Measurements from ENCODE around the gene MYO1D.

MYO1D gene

DNA sequence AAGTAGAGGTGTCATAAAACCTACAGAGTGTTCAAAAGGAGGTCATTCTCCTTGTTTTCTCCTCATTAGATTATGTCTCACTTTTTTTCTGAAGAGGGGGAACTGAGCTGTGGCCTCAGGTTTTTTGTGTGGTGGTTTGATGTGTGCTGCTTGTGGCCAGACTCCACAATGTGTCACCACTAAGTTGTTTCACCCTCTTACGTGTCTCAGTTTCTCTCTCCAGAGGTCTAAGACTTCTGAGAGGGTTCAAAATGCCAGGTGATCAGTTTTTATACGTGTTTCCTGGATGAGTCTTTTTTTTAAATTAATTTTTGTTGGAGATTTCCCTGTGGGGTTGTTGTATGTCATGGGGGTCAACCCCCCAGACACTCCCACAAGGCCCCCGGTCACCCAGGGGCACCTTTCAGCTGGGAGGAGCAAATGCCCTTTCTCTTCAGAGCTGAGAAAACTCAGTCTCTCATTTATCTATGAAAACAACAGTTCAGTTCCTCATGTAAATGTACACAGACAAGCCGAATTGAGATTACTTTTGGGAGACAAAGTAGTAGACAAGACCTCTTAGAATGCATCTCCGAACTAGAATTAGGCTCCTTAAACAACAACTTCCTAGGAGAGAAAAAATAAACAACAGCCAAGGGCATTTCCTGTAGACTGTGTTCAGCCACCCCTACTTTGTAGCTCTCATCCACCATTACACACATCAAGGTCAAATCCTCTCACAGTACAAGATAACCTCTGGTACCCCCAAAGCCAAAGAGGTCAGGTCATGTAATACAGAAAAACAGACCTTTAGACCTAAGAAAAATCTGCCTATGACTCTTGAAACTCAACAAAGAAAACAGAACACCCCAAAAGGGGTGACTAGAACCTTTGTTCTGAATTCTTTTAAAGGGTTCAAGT lies 27.1 kb upstream of the MYO1D start:
- no peak for ATAC-seq
- no peak for TF ChIP-seq CSDC2 (CRISPR knock-in tag; IDR thresholded peaks at IDR 0.05)
- TF ChIP-seq RARB (CRISPR knock-in tag; IDR thresholded peaks at IDR 0.05), result no peak
- no peak for TF ChIP-seq ESRRG (CRISPR knock-in tag; IDR thresholded peaks at IDR 0.05)
- TF ChIP-seq GLIS3 (CRISPR knock-in tag; IDR thresholded peaks at IDR 0.05), result no peak
- TF ChIP-seq ZFP3 (CRISPR knock-in tag; IDR thresholded peaks at IDR 0.05), result no peak
- TF ChIP-seq ISL1 (CRISPR knock-in tag; IDR thresholded peaks at IDR 0.05), result no peak
- TF ChIP-seq PPARA (CRISPR knock-in tag; IDR thresholded peaks at IDR 0.05; ENCODE audit: borderline replicate concordance), result no peak
- TF ChIP-seq SNAI2 (CRISPR knock-in tag; IDR thresholded peaks at IDR 0.05), result no peak
- no peak for TF ChIP-seq CSRNP3 (CRISPR knock-in tag; IDR thresholded peaks at IDR 0.05)
- TF ChIP-seq OSR1 (CRISPR knock-in tag; IDR thresholded peaks at IDR 0.05), result no peak
- TF ChIP-seq TOX (CRISPR knock-in tag; IDR thresholded peaks at IDR 0.05; ENCODE audit: borderline replicate concordance), result no peak
- TF ChIP-seq TSHZ2 (CRISPR knock-in tag; IDR thresholded peaks at IDR 0.05), result no peak
- TF ChIP-seq BACH2 (CRISPR knock-in tag; IDR thresholded peaks at IDR 0.05; ENCODE audit: borderline replicate concordance), result no peak
- TF ChIP-seq ZC3H10 (CRISPR knock-in tag; IDR thresholded peaks at IDR 0.05), result no peak
- TF ChIP-seq CREB5 (CRISPR knock-in tag; IDR thresholded peaks at IDR 0.05; ENCODE audit: low read depth), result no peak

GRCh38 chr17:32901743-32902142 lies 24.8 kb upstream of the MYO1D start:
- no peak for ATAC-seq
- no peak for TF ChIP-seq ISL1 (CRISPR knock-in tag; IDR thresholded peaks at IDR 0.05)
- TF ChIP-seq ZNF8 (CRISPR knock-in tag; IDR thresholded peaks at IDR 0.05), result no peak
- no peak for TF ChIP-seq ZNF70 (CRISPR knock-in tag; IDR thresholded peaks at IDR 0.05)
- TF ChIP-seq TOX (CRISPR knock-in tag; IDR thresholded peaks at IDR 0.05; ENCODE audit: borderline replicate concordance), result no peak
- no peak for TF ChIP-seq BACH2 (CRISPR knock-in tag; IDR thresholded peaks at IDR 0.05; ENCODE audit: borderline replicate concordance)
- TF ChIP-seq ZC3H10 (CRISPR knock-in tag; IDR thresholded peaks at IDR 0.05), result no peak
- TF ChIP-seq, protein P1, sequence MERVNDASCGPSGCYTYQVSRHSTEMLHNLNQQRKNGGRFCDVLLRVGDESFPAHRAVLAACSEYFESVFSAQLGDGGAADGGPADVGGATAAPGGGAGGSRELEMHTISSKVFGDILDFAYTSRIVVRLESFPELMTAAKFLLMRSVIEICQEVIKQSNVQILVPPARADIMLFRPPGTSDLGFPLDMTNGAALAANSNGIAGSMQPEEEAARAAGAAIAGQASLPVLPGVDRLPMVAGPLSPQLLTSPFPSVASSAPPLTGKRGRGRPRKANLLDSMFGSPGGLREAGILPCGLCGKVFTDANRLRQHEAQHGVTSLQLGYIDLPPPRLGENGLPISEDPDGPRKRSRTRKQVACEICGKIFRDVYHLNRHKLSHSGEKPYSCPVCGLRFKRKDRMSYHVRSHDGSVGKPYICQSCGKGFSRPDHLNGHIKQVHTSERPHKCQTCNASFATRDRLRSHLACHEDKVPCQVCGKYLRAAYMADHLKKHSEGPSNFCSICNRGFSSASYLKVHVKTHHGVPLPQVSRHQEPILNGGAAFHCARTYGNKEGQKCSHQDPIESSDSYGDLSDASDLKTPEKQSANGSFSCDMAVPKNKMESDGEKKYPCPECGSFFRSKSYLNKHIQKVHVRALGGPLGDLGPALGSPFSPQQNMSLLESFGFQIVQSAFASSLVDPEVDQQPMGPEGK (CRISPR knock-in tag; IDR thresholded peaks at IDR 0.05; ENCODE audit: borderline replicate concordance), result no peak
- no peak for TF ChIP-seq RARB (CRISPR knock-in tag; IDR thresholded peaks at IDR 0.05)

GRCh38 chr17:32899236-32900013 lies 22.5 kb upstream of the MYO1D start:
- ATAC-seq, result no peak
- TF ChIP-seq GLIS3 (CRISPR knock-in tag; IDR thresholded peaks at IDR 0.05) (no peak), OSR1 (CRISPR knock-in tag; IDR thresholded peaks at IDR 0.05) (no peak), TSHZ2 (CRISPR knock-in tag; IDR thresholded peaks at IDR 0.05) (no peak), ARNTL (CRISPR knock-in tag; IDR thresholded peaks at IDR 0.05; ENCODE audit: borderline replicate concordance, low read depth) (no peak), ZNF8 (CRISPR knock-in tag; IDR thresholded peaks at IDR 0.05) (no peak), ZFP30 (CRISPR knock-in tag; IDR thresholded peaks at IDR 0.05) (no peak), TCF4 (CRISPR knock-in tag; IDR thresholded peaks at IDR 0.05; ENCODE audit: borderline replicate concordance) (no peak), TOX (CRISPR knock-in tag; IDR thresholded peaks at IDR 0.05; ENCODE audit: borderline replicate concordance) (no peak), BACH2 (CRISPR knock-in tag; IDR thresholded peaks at IDR 0.05; ENCODE audit: borderline replicate concordance) (no peak), PPARA (CRISPR knock-in tag; IDR thresholded peaks at IDR 0.05; ENCODE audit: borderline replicate concordance) (no peak), CSDC2 (CRISPR knock-in tag; IDR thresholded peaks at IDR 0.05) (no peak), ZFP3 (CRISPR knock-in tag; IDR thresholded peaks at IDR 0.05) (no peak), ISL1 (CRISPR knock-in tag; IDR thresholded peaks at IDR 0.05) (no peak), ZC3H10 (CRISPR knock-in tag; IDR thresholded peaks at IDR 0.05) (no peak), SNAI2 (CRISPR knock-in tag; IDR thresholded peaks at IDR 0.05) (no peak)
- TF ChIP-seq, protein P2, sequence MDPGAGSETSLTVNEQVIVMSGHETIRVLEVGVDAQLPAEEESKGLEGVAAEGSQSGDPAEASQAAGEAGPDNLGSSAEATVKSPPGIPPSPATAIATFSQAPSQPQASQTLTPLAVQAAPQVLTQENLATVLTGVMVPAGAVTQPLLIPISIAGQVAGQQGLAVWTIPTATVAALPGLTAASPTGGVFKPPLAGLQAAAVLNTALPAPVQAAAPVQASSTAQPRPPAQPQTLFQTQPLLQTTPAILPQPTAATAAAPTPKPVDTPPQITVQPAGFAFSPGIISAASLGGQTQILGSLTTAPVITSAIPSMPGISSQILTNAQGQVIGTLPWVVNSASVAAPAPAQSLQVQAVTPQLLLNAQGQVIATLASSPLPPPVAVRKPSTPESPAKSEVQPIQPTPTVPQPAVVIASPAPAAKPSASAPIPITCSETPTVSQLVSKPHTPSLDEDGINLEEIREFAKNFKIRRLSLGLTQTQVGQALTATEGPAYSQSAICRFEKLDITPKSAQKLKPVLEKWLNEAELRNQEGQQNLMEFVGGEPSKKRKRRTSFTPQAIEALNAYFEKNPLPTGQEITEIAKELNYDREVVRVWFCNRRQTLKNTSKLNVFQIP (CRISPR knock-in tag; IDR thresholded peaks at IDR 0.05; ENCODE audit: borderline replicate concordance, low read depth), result no peak
